NCI-H1436 (cell line): ENCODE results near the gene CEP41.
"Not testable (repeated sequence)": the region's sequence is repeated elsewhere in the genome, so short reads cannot be mapped to it uniquely, and the experiment has no call there.

Experiments
- DNase-seq: peaks from one replicate; lab custom pipeline; 2025; lab: John Stamatoyannopoulos, UW

CEP41 gene

GRCh38 chr7:130387628-130388403 is 53.0 kb downstream of the CEP41 start:
- no peak for DNase-seq

GRCh38 chr7:130387306-130387627 is 53.5 kb downstream of the CEP41 start:
- no peak for DNase-seq

GRCh38 chr7:130386876-130387275 is 53.9 kb downstream of the CEP41 start:
- DNase-seq = no peak

GRCh38 chr7:130385600-130386066 is 55.2 kb downstream of the CEP41 start:
- DNase-seq = no peak

- DNase-seq = no peak
Measured at GRCh38 chr7:130384841-130385599, 55.8 kb downstream of the CEP41 start.

GRCh38 chr7:130384371-130384801 is 56.4 kb downstream of the CEP41 start:
- no peak for DNase-seq

GRCh38 chr7:130383187-130383980 is 57.4 kb downstream of the CEP41 start:
- no peak for DNase-seq

- DNase-seq = no peak
Measured at GRCh38 chr7:130381468-130382312, 59.1 kb downstream of the CEP41 start.

- no peak for DNase-seq
Measured at GRCh38 chr7:130380861-130381455, 59.9 kb downstream of the CEP41 start.

- no peak for DNase-seq
Measured at GRCh38 chr7:130379921-130380860, 60.6 kb downstream of the CEP41 start, which contains the start of gene CPA1. Gene CPA1 (plus strand): TSS chr7:130380494. CDS start chr7:130380521, 27 bp downstream.

- no peak for DNase-seq
Measured at GRCh38 chr7:130379532-130379920, 61.3 kb downstream of the CEP41 start.

- DNase-seq = no peak
Measured at GRCh38 chr7:130379019-130379418, 61.8 kb downstream of the CEP41 start.

GRCh38 chr7:130377178-130377577 is 63.6 kb downstream of the CEP41 start:
- no peak for DNase-seq

- not testable (repeated sequence) for DNase-seq
Measured at GRCh38 chr7:130376461-130376860, 64.4 kb downstream of the CEP41 start.

GRCh38 chr7:130374507-130374906 is 66.3 kb downstream of the CEP41 start:
- no peak for DNase-seq

GRCh38 chr7:130372402-130373165 is 68.2 kb downstream of the CEP41 start:
- no peak for DNase-seq

- DNase-seq = no peak
Measured at GRCh38 chr7:130371046-130371445, 69.8 kb downstream of the CEP41 start.

- no peak for DNase-seq
Measured at GRCh38 chr7:130369831-130370550, 70.8 kb downstream of the CEP41 start.
